Kidney (tissue), 14 donors: Measurements from ENCODE around the gene NCOR2. TPM values are rescaled to one million over a fixed set of nuclear protein-coding genes. Genes with fewer than 3 reads are reported as not detected.

Experiments
- DNase-seq, 5 donors: peaks; one replicate each; pipeline ENCODE4 v3.0.0-alpha.2; 2013 to 2020
- FAIRE-seq: peaks from 2 replicates; lab custom pipeline; 2012; peaks lifted over from hg19 to GRCh38; lab: Jason Lieb, UNC
- H3K27ac ChIP-seq, 2 donors: one replicate each; pipeline ENCODE4 v1.7.0; 2013; ENCODE audit warnings: low read depth in 2 of 2, low read length in 2 of 2, inconsistent platforms in 1 of 2
- H3K27me3 ChIP-seq: one replicate; pipeline ENCODE4 v1.7.1; 2013; ENCODE audit warnings: low read length, inconsistent platforms; ENCODE audit not compliant: control insufficient read depth, insufficient read depth
- H3K36me3 ChIP-seq, 3 donors: one replicate each; pipeline versions ENCODE4 v1.7.0 to v1.7.1; 2013; ENCODE audit warnings: low read length in 3 of 3, control low read depth in 1 of 3, inconsistent platforms in 1 of 3; ENCODE audit not compliant: insufficient read depth in 3 of 3, control insufficient read depth in 2 of 3
- H3K4me1 ChIP-seq, 3 donors: one replicate each; pipeline versions ENCODE4 v1.7.0 to v1.7.1; 2013; ENCODE audit warnings: low read length in 3 of 3, inconsistent platforms in 1 of 3, low read depth in 1 of 3; ENCODE audit not compliant: control insufficient read depth in 2 of 3, insufficient read depth in 2 of 3
- H3K4me3 ChIP-seq, 3 donors: one replicate each; pipeline versions ENCODE4 v1.7.0 to v1.8.1; 2013; ENCODE audit warnings: low read length in 3 of 3, control low read depth in 1 of 3, inconsistent platforms in 1 of 3
- H3K9ac ChIP-seq, 3 donors: one replicate each; pipeline versions ENCODE4 v1.7.0 to v1.7.1; 2013; ENCODE audit warnings: low read length in 3 of 3, control low read depth in 1 of 3, inconsistent platforms in 1 of 3
- H3K9me3 ChIP-seq, 3 donors: one replicate each; pipeline versions ENCODE4 v1.7.0 to v1.7.1; 2013; ENCODE audit warnings: low read length in 3 of 3, control low read depth in 1 of 3, inconsistent platforms in 1 of 3; ENCODE audit not compliant: control insufficient read depth in 2 of 3, insufficient read depth in 1 of 3
- intact Hi-C: fragments of 100-400 bp; cut with DNase I; formaldehyde crosslinking; loops from one replicate; pipeline ENCODE4 v1.11.1; 2022
- polyA plus RNA-seq: library from polyadenylated mRNA; stranded (reverse); fragments of 350-450 nt; fragmentation: Illumina TruSeq; extraction: RNeasy Lipid Tissue Mini Kit (QIAGEN cat#74804); gene quantifications from one replicate; pipeline ENCODE4 v1.2.3, GENCODE V29; 2014; ENCODE audit warnings: low read depth, low replicate concordance; ENCODE audit not compliant: insufficient read depth
- total RNA-seq: library from RNA; stranded (reverse); fragmentation: NEBNext Ultra II Directional; extraction: Animal tissue kit (Norgen Biotek cat#: 25700); gene quantifications from one replicate; pipeline ENCODE4 v1.2.1, GENCODE V29; 2021
- TF ChIP-seq, protein P1 (sequence below): IDR thresholded peaks from 3 replicates; pipeline ENCODE4 v1.5.1; 2012; ENCODE audit warnings: mild to moderate bottlenecking, moderate library complexity, borderline replicate concordance; ENCODE audit not compliant: insufficient read depth; ENCODE audit errors: extremely low read depth
- donor health status: control.
- donor health status: control.
- donor health status: control.
- donor health status: control.
- donor health status: control.
- donor health status: DM: yes; HTN: yes; CAD: no.
- donor health status: Normal renal cell carcinoma (clear cell type).

Gene NCOR2
- total and polyA plus RNA-seq, 2 donors from 2014 or later = 18.7 to 205 TPM

DNA sequence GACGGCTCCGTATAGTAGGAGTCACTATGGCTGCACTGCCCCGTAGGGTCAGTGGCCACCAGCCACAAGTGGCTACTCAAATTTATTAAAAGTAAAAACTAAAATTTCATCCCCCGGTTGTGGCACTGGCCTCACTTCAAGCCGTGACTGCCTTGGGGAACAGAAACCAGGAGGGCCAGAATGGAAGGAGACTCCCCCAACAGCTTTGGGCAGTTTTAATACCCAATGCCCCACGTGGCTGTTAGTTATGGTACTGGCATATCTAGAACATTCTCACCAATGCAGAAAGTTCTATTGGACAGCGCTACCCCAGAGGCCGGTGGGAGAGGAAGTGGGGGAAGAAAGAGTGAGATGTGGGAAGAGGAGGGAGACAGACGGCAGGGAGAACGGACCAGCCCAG, 6.2 kb downstream of the NCOR2 start:
- H3K9ac ChIP-seq = peak overlapping the region in 1 of 3 donors; percentile 43
- H3K9me3 ChIP-seq = no peaks in the 10 kb centered on the region
- peaks cover 0 to 24% (median 12%) of the 10 kb centered on the region in 3 donors for H3K4me1 ChIP-seq
- no peak overlapping the region for H3K27ac ChIP-seq
- no peaks in the 10 kb centered on the region for H3K36me3 ChIP-seq
- DNase-seq = no peak
- intact Hi-C loops = loop anchor here (10.0 kb wide), 1 partner anchor 204 kb away; no protein-coding TSS in a partner anchor
- H3K27me3 ChIP-seq = no peaks in the 10 kb centered on the region
- no peak overlapping the region for H3K4me3 ChIP-seq
- FAIRE-seq = no peak
- TF ChIP-seq, protein P1, sequence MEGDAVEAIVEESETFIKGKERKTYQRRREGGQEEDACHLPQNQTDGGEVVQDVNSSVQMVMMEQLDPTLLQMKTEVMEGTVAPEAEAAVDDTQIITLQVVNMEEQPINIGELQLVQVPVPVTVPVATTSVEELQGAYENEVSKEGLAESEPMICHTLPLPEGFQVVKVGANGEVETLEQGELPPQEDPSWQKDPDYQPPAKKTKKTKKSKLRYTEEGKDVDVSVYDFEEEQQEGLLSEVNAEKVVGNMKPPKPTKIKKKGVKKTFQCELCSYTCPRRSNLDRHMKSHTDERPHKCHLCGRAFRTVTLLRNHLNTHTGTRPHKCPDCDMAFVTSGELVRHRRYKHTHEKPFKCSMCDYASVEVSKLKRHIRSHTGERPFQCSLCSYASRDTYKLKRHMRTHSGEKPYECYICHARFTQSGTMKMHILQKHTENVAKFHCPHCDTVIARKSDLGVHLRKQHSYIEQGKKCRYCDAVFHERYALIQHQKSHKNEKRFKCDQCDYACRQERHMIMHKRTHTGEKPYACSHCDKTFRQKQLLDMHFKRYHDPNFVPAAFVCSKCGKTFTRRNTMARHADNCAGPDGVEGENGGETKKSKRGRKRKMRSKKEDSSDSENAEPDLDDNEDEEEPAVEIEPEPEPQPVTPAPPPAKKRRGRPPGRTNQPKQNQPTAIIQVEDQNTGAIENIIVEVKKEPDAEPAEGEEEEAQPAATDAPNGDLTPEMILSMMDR = no peak

DNA sequence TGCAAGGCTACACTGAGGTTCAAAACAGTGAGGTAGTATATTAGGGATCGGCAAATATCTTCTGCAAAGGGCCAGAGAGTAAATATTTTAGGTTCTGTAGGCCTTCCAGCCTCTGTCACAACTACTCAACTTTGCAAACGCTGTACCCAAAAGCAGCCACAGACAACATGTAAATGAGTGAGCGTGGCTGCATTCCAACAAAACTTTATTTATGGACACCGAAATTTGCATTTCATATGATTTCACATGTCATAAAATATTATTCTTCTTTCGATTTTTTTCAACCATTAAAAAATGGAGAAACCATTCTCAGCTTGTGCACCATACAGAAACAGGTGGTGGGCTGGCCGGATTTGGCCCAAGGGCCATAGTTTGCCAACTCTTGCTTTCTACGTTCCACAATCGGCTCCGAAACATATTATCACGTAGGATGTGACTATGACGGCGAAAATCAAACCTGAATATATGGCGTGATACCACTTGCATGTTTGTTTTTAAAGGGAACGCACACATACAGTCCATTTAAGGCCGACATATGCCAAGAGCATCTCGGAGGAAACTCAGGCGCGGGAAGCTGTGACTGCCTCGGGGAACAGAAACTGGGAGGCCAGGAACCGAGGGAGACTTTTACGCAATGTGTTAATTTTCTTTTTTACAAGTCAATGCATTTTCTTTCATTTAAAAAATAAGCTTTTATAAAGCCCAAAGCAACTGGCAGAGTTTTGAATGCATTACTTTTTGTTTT, 7.1 kb downstream of the NCOR2 start:
- FAIRE-seq (no peak), DNase-seq (no peak)
- Histone ChIP-seq H3K9ac (no peak overlapping the region), H3K27me3 (no peaks in the 10 kb centered on the region), H3K4me3 (no peak overlapping the region), H3K9me3 (no peaks in the 10 kb centered on the region), H3K4me1 (peaks cover 0 to 21% (median 7%) of the 10 kb centered on the region in 3 donors), H3K36me3 (no peaks in the 10 kb centered on the region), H3K27ac (no peak overlapping the region)
- intact Hi-C loops = loop anchor here (10.0 kb wide), 1 partner anchor 204 kb away; no protein-coding TSS in a partner anchor
- TF ChIP-seq, protein P1 = no peak

DNA sequence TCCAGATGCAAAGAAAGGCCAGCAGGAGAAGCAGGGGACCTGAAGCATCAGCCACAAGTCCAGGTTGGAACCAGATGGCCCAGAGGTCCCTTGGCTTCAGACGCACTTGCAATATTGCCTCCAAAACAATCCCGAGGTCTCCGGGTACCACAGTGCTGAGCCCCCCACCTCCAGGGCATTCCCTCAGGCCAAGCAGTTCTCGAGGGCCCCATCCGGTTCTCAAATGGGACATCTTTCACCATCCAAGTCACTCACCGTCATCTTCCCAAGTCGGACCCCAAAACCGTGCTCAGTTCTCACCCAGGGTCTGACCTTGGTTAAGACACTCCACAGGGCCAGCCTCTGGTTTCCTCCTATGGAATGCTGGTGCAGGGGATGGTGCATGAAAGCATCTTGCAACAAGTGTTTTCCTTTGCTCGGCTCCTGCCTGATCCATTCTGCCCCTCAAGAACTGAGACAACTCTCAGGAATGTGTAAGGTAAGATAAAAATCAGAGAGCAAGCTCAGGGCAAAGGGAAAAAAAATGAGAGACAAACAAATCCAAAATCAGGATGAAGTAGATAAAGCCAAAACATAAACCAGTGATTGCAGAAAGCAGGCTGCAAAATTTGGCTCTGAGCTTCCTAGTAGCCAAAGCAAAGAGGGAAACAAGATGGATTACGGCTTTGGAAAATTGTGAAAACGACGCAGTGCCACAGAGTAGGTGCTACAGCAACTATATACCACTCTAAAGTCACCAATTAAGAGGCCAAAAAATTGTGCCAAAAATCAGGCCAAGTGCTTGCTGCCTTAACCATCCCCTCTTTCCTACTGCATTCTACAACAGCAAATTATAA, 8.0 kb downstream of the NCOR2 start:
- TF ChIP-seq, protein P1 = no peak
- peaks cover 0 to 28% (median 15%) of the 10 kb centered on the region in 3 donors for H3K4me1 ChIP-seq

More for the DNA sequence above, 8.0 kb downstream of the NCOR2 start:
- no peak for FAIRE-seq
- H3K27ac ChIP-seq = no peak overlapping the region
- H3K9ac ChIP-seq = no peak overlapping the region
- H3K36me3 ChIP-seq = no peaks in the 10 kb centered on the region
- DNase-seq = no peak
- intact Hi-C loops = loop anchor here (10.0 kb wide), 1 partner anchor 205 kb away; no protein-coding TSS in a partner anchor
- H3K4me3 ChIP-seq = no peak overlapping the region
- H3K27me3 ChIP-seq = no peaks in the 10 kb centered on the region
- no peaks in the 10 kb centered on the region for H3K9me3 ChIP-seq
